ENCODE results near the gene INSR. TPM values are rescaled to one million over a fixed set of nuclear protein-coding genes. Genes with fewer than 3 reads are reported as not detected.

INSR gene
- total RNA-seq, 4 donors from 2014 or later, result 54.0 to 226 (median 71.1) TPM

DNA sequence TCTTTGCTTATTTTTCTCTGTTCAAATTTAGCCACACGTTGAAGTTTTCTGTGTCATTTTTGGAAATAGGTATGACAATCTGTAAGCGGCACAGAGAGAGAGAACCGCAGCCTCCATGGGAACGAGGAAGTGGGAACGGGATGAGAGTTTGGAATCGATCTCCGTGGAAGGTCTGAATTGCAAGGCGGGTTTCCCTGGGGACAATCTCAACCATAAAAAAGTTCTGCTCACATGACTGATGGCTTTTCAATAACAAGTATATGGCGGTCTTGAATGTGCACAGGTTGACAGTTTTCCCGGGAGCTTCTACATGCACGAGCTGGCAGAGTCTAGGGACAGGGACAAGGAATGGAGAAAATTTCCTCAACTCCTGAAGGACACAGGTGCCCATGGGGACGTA is 90.9 kb downstream of the INSR start:
- H3K27me3 ChIP-seq, result no peaks in the 10 kb centered on the region
- H3K27ac ChIP-seq, result no peak overlapping the region
- H3K9me3 ChIP-seq, result no peaks in the 10 kb centered on the region
- ATAC-seq (no peak), DNase-seq (no peak)
- intact Hi-C loops (cut with DNase I; ENCODE audit: low total_unique reads), result loop anchor here (10.0 kb wide), 1 partner anchor 291 kb away; a partner anchor contains a TSS
- no peak overlapping the region for H3K4me3 ChIP-seq
- peaks cover 18 to 19% of the 10 kb centered on the region in 2 donors for H3K4me1 ChIP-seq
- H3K36me3 ChIP-seq, result no peaks in the 10 kb centered on the region
- no peak for TF ChIP-seq POLR2A (IDR thresholded peaks at IDR 0.05)
- TF ChIP-seq, protein P1, sequence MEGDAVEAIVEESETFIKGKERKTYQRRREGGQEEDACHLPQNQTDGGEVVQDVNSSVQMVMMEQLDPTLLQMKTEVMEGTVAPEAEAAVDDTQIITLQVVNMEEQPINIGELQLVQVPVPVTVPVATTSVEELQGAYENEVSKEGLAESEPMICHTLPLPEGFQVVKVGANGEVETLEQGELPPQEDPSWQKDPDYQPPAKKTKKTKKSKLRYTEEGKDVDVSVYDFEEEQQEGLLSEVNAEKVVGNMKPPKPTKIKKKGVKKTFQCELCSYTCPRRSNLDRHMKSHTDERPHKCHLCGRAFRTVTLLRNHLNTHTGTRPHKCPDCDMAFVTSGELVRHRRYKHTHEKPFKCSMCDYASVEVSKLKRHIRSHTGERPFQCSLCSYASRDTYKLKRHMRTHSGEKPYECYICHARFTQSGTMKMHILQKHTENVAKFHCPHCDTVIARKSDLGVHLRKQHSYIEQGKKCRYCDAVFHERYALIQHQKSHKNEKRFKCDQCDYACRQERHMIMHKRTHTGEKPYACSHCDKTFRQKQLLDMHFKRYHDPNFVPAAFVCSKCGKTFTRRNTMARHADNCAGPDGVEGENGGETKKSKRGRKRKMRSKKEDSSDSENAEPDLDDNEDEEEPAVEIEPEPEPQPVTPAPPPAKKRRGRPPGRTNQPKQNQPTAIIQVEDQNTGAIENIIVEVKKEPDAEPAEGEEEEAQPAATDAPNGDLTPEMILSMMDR (IDR thresholded peaks at IDR 0.05 in 4 of 5, conservative IDR thresholded peaks at IDR 0.05 in 1 of 5), result no peak
- in situ Hi-C loops (cut with MboI; ENCODE audit: low sequenced_read_pairs in 4 of 4), result loop anchor here in 1 of 4 donors (10.0 kb wide), 1 partner anchor 81 kb away; no protein-coding TSS in a partner anchor

DNA sequence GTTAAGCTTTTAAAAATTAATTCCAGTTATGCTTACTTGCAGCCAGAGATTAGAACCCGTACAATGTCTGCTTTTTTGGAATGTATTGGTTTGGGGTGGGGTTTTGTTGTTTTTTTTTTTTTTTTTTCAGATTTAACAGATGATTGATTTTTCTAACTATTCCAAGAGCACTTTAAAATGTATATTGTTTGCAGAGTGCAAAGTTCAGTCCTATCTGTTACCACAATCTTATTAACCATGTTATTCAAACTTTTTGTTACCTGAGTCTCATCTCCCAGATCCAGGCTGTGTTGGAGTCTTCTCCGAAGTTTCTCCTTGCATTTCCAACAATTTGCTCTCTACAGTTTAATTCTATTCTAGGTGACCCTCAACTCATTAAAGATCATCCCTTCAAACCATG is 91.3 kb downstream of the INSR start:
- TF ChIP-seq, protein P1 (IDR thresholded peaks at IDR 0.05 in 4 of 5, conservative IDR thresholded peaks at IDR 0.05 in 1 of 5), result no peak
- TF ChIP-seq POLR2A (IDR thresholded peaks at IDR 0.05), result no peak
- no peak for DNase-seq
- Histone ChIP-seq H3K4me1 (peaks cover 18 to 19% of the 10 kb centered on the region in 2 donors), H3K9me3 (no peaks in the 10 kb centered on the region), H3K36me3 (no peaks in the 10 kb centered on the region), H3K27ac (no peak overlapping the region), H3K27me3 (no peaks in the 10 kb centered on the region), H3K4me3 (no peak overlapping the region)
- no peak for ATAC-seq
- in situ Hi-C loops (cut with MboI; ENCODE audit: low sequenced_read_pairs in 4 of 4), result loop anchor here in 1 of 4 donors (10.0 kb wide), 1 partner anchor 82 kb away; no protein-coding TSS in a partner anchor
- intact Hi-C loops (cut with DNase I; ENCODE audit: low total_unique reads), result loop anchor here (10.0 kb wide), 1 partner anchor 292 kb away; a partner anchor contains a TSS

DNA sequence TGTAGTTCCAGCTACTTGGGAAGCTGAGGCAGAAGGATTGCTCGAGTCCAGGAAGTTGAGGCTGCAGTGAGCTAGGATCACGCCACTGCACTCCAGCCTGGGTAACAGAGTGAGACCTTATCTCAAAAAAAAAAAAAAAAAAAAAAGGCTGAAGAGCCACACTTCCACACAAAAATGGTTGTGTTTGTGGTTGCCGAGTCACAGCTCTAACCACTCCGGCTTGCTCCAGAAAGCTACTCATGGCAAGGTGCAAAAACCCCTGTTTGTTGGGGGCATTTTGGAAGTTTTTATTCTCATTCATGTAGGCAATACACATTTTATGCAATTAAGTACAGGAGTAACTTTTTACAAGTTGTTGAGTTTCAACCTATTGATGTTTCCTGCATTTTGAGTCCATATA is 93.5 kb downstream of the INSR start:
- TF ChIP-seq, protein P1 (IDR thresholded peaks at IDR 0.05 in 4 of 5, conservative IDR thresholded peaks at IDR 0.05 in 1 of 5), result no peak
- TF ChIP-seq POLR2A (IDR thresholded peaks at IDR 0.05), result no peak
- no peaks in the 10 kb centered on the region for H3K9me3 ChIP-seq
- peaks cover 18 to 26% of the 10 kb centered on the region in 2 donors for H3K4me1 ChIP-seq
- H3K27ac ChIP-seq, result peak overlapping the region; percentile 76 to 93 (median 86)
- in situ Hi-C loops (cut with MboI; ENCODE audit: low sequenced_read_pairs in 4 of 4), result loop anchor here in 1 of 4 donors (10.0 kb wide), 1 partner anchor 84 kb away; no protein-coding TSS in a partner anchor
- intact Hi-C loops (cut with DNase I; ENCODE audit: low total_unique reads), result loop anchor here (10.0 kb wide), 1 partner anchor 294 kb away; a partner anchor contains a TSS
- ATAC-seq (no peak), DNase-seq (no peak)
- no peaks in the 10 kb centered on the region for H3K27me3 ChIP-seq
- no peaks in the 10 kb centered on the region for H3K36me3 ChIP-seq
- H3K4me3 ChIP-seq, result no peak overlapping the region

DNA sequence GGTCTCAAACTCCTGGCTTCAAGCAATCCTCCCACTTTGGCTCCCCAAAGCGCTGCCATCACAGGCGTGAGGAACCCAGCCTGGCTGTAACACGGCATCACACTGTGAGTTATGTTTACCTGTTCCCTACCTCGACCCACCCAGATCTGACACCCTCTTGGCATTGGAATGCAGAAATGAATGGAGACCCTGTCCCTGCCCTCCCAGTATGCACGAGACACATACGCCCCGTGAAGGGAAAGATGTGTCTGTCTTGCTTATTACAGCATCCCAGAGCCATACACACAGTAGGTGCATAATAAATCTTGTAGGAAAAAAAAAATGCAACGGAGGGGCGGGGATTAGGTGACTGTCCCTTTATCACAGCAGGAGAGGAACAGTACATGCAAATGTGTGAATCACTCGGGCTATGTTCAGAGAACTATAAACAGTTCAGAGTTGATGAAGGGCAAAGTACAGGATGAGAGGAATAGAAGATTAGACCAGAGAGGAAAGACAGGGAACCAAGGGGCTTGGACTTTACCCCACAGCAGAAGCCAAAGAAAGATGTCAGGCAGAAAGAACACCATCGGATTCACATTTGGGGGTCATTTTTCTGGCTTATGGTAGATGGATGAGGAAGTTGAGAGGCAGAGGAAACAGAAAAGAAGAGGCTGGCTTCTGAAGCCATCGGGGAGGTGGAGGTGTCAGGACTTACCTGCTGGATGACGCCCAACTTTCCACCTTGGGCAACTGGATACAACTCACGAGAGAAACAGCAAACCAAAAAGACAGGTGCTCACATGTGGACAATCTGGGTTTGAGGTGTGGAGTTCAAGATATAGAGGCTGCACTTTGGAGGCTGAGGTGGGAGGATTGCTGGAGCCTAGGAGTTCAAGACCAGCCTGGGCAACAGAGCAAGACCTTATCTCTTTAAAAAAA is 94.3 kb downstream of the INSR start:
- H3K9me3 ChIP-seq, result no peaks in the 10 kb centered on the region
- intact Hi-C loops (cut with DNase I; ENCODE audit: low total_unique reads) (loop anchor here (5.0 to 10.0 kb wide), 2 partner anchors 43 to 295 kb away; a partner anchor contains a TSS), in situ Hi-C loops (cut with MboI; ENCODE audit: low sequenced_read_pairs in 4 of 4) (loop anchor here in 3 of 4 donors (5.0 to 10.0 kb wide), 3 partner anchors 85 to 95 kb away; partner anchors contain the start of gene INSR (in 2 of the 3))
- no peaks in the 10 kb centered on the region for H3K27me3 ChIP-seq
- ATAC-seq (peak in 1 of 2 donors; percentile 17), DNase-seq (no peak)
- TF ChIP-seq POLR2A (IDR thresholded peaks at IDR 0.05), result no peak
- H3K4me1 ChIP-seq, result peaks cover 18 to 26% of the 10 kb centered on the region in 2 donors
- no peaks in the 10 kb centered on the region for H3K36me3 ChIP-seq
- no peak overlapping the region for H3K4me3 ChIP-seq
- H3K27ac ChIP-seq, result peak overlapping the region; percentile 76 to 93 (median 86)

All from gastrocnemius medialis (tissue), 4 donors.